Medulla oblongata (tissue), 1 donor: ENCODE results near the gene ETS2.
"Not testable (repeated sequence)": the region's sequence is repeated elsewhere in the genome, so short reads cannot be mapped to it uniquely, and the experiment has no call there.

Source experiments
- DNase-seq: peaks from one replicate; pipeline ENCODE4 v3.0.0-alpha.2; 2015; ENCODE audit errors: extremely low spot score

Gene ETS2

GRCh38 chr21:38837806-38838461, 32.2 kb downstream of the ETS2 start:
- no peak for DNase-seq

GRCh38 chr21:38838598-38839327, 33.0 kb downstream of the ETS2 start:
- no peak for DNase-seq

DNA sequence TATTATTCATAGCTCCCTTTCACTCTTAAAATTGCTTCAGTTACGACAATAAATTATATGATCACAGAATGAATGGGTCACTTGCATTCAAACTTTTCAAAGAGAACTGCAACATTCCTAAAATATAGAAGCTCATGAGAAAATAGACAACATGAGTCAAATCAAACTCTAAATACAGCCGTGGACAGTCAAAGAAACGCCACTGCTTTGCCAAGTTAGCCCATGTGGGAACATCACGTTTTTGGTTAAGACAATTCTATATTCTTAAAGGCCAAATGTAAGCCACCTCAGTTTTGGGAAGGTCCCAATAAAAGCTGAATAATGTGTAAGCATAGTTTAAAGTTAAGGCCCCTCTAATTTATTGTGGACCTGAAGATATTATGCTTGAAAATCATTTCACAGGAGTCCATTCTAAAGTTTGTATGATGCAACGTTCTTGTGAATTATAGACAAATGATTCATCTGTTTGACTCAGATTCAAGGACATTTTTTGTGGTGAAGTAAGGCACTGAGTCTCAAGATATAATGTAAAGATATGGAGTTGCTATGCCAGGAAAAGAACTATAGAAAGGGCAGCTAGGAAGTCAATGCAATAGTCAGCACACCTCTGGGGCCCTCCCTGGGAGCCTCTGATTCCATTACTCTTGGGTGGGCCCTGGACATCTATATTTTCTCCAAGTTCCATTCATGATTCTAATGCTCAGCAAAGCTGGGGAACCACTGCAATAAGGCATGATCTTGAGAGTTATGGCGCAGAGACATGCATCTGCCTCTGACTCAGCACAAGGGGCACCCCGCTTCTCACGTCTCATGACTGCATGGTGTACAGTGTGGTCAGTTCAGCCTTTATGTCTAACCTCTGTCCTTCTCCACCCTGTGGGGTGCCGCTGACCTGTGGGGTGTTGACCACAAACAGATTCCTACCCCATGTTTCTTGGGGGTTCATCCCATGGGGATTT, 33.9 kb downstream of the ETS2 start:
- no peak for DNase-seq

DNA sequence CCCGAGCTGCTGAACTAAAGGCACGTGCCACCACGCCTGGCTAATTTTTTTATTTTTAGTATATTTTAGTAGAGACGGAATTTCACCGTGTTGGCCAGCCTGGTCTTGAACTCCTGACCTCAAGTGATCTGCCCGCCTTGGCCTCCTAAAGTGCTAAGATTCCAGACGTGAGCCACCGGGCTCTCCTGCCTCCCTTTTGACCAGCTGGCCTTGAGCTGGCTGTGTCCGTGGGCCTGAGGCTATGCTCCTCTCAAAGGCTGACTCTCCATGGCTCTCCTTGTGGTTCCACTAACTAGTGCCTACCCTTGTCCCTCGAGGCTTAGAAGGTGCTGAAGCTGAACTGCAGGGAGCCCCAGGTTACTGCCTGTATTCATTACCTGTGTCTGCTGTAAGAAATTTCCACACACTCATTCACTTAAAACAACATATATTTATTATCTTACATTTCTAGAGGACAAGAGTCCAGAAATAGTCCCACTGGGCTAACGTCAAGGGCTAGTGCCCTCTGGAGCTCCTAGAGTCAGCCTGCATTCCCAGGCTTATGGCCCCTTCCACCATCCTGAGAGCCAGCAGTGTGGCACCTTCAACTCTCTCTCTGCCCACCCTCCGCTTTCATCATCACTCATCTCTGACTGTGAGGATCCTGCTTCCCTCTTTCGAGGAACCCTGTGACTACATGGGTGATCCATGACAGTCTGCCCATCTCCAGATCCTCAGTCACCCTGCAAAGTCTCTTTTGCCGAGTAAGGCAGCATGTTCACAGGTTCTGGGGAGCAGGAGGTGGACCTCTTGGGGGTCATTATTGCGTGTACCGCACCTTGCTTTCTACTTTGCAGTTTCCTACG, 34.9 kb downstream of the ETS2 start:
- DNase-seq, result no peak

DNA sequence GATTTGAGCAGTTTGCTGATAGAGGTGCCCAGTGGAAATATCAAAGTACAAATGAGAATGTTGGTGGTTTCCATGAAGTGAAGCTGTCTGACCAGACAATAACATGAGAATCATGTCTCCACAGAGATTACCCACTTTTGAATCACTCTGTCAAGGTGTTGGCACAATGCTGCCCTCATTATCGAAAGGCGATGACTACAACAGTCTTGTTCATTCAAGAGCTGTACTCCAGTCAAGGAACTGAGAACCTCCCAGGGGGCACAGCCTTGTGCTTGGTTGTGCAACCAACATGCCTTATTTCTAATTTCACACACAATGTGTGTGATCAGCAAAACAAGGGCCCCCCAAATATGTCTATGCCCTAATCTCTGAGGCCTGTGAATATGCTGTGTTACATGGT, 35.7 kb downstream of the ETS2 start:
- no peak for DNase-seq

DNA sequence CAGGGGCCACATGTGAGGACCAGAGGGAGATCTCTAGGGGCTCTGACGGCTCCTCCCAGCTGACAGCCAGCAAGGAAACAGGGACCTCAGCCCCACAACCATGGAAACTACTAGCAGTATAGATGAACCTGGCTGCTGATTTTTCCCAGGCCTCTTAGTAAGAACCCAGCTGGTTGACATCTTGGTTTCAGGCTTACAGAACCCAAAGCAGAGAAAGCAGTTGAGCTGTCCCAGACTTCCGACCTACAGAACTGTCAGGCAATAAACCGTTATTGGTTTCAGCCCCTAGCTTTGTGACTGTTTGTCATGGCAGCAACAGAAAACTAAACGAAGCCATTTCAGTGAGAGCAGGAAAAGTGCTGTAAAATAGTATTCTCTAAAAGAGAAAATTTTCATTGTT, 36.4 kb downstream of the ETS2 start:
- no peak for DNase-seq

- DNase-seq, result no peak
These were observed 37.6 kb downstream of the ETS2 start for GRCh38 chr21:38843379-38843778.

DNA sequence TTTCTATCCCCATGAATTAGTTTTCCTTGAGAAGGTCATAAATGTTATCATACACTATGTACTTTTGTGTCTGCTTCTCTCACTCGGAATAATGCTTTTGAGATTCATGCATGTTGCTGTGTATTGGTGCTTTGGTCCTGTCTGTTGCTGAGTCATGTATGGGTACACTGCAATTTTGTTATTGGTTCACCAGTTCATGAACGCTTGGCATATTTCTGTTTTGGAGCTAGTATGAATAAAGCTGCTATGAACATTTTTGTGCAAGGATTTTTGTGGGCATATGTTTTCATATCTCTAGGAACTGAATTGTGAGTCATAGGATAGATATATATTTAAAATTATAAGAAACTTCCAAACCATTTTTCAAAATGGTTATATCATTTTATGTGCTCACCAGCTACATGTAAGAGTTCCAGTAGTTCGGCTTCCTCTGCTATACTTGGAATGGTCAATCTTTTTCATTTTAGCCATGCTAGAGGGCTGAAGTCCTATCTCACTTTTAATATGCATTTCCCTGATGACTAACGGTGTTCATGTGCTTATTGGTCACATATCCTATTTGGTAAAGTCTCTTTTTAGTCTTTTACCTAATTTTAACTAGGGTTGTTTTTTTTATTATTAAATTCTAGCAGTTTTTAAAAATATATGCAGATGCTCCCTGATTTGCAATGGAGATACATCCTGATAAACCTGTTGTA, 38.2 kb downstream of the ETS2 start:
- DNase-seq, result no peak

GRCh38 chr21:38845374-38845773, 39.6 kb downstream of the ETS2 start:
- DNase-seq, result not testable (repeated sequence)

DNA sequence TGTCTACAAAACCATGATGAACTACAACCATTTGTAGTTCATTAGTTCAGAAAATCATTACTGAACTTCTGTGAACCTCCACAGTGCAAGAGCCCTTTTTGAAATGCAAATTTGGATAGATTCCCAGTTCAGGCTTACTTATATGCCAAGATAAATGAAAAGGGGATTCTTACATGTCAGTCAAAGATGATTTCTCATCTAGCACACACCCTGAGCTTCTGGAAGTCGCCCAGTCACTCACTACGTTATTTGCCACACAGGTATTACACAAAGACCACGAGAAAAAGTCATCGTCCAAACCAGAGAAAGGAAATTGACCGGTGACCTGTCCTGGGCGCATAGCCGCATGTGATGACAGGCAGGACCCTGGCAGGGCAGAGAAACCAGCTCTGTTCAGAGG, 41.8 kb downstream of the ETS2 start:
- no peak for DNase-seq

DNA sequence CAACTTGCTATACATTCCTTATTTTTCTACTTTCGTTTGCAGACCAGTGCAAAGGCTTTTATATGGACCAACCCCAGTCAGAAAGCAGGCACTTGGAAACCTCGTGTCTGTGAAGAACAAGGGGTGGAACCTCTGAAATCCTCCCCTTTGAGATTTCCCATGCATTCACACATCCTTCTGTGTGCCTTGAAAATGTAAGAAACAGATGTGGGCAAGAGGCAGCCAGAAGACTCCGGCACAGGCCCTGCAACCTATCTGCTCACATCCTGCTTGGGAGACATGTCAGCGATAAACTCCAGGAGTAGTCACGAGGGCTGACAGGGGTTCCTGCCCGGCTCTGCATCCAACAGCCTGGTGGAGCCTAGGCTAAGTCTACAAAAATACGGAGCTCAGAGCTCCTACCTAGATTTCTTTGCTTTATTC, 42.5 kb downstream of the ETS2 start:
- no peak for DNase-seq

DNA sequence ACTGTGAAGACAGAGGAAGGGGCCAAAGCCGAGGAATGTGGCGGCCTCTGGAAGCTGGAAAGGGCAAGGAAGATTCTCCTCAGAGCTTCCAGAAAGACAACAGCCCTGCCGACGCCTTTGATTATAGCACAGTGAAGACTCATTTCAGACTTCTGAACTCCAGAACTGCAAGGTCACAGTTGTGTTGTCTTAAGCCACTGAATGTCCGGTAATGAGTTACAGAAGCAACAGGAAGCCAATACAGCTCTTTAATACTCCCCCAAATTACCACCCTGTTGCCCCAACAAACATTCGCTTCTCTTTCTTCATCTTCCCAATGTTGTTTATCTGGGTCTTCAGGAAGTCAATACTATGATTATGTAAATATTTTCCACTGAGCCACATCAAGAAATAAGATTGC, 44.0 kb downstream of the ETS2 start:
- DNase-seq, result no peak

DNA sequence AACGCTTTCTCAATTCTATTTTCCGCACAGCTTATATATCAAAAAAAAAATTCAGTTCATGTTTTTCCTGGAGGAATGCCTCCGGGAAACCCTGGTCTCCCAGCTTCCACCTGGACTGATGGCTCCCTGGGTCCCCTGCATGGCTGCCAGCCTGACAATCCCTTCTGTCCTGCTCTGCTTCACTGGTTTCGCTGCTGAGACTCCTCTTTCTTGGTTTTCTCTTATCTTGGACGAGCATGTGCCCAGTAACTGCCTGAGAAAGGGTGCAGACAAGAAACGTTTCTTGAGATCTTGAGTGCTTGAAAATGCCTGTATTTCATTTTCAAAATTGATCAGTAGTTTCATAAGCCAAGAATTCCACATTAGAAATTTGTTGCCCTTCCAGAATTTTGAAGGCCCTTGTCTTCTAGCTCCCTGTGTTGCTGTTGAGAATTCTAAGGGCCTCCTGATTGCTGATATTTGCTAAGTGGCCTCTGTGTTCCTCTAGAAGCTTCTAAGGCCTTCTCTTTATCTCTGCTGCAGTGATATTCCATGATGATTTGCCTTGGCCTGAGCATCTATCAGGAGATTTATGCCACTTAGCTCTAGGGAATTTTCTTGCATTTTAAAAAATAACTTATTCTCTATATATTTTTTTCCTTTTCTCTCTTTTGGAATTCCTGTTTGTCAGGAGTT, 44.7 kb downstream of the ETS2 start:
- no peak for DNase-seq

GRCh38 chr21:38851101-38851500, 45.4 kb downstream of the ETS2 start:
- no peak for DNase-seq

GRCh38 chr21:38852278-38852677, 46.5 kb downstream of the ETS2 start:
- no peak for DNase-seq

DNA sequence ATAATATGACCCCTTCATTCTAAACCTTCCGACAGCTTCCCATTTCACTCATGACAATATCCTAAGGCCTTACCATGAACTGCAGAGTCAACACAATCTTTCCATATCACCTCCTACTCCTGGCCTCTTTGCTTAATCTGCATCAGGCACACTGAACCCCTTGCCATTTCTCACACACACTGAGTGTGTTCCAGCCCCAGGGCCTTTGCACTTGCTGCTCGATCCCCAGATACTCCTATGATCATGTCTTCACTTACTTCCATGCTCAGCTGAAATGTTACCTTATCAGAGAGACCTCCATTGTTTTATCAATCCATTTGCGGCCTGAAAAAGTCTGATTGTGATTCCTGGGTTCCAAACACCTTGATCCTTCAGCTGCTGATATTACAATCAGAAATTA, 47.0 kb downstream of the ETS2 start:
- DNase-seq, result no peak

DNA sequence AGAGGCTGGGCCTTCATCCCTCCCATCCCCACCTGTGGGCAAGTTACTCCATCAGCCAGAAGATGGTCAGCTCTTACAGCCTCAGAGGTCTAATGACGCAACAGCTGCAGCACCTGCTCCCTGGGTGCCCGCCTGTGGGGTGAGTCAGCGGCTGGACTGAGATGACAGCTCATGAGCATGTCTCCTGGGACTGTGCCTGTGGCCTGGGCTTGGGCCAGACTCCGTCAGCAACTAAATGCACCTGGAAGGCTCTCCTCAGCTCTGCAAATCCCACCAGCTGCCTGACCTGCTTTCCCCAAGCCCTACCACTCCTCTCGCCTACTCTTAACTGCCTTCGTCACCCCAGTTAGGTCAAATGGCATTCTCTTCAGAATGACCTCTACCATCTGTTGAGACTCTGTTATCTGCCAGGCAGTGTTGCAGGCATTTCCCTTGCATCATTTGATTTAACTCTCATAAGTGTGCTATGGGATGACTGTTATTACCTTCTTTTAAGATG, 47.7 kb downstream of the ETS2 start:
- no peak for DNase-seq

- DNase-seq, result no peak
These were observed 51.6 kb downstream of the ETS2 start for GRCh38 chr21:38857152-38857825.

GRCh38 chr21:38858026-38858811, 52.5 kb downstream of the ETS2 start:
- no peak for DNase-seq
